IMR-90 (cell line): Measurements from ENCODE around the gene TCAP. TPM values are rescaled to one million over a fixed set of nuclear protein-coding genes. Genes with fewer than 3 reads are reported as not detected.
A peak's percentile ranks its signal among the peaks of the same experiment; 100 is the strongest.

Source experiments
- ATAC-seq: fragments of 200-7000 bp; cut with Tn5 transposase; 2 replicates; pipeline ENCODE4 v1.9.1; 2020; ENCODE audit warnings: low read depth, mild to moderate bottlenecking, moderate library complexity
- BruUV-seq: library from RNA; stranded (reverse); fragments of 400-500 nt; replicated peaks from 2 replicates; lab custom pipeline; 2021; lab: Mats Ljungman, UMichigan
- CTCF ChIA-PET: fragments of 300-600 bp; formaldehyde crosslinking; extraction: SDS; loops from one replicate; lab custom pipeline; 2021; ENCODE audit warnings: antibody characterized with exemption; lab: Yijun Ruan, JAX
- POLR2A ChIA-PET: fragments of 300-600 bp; sonication (Branson Sonifier 250); formaldehyde crosslinking; loops from one replicate; lab custom pipeline; 2022; ENCODE audit warnings: antibody characterized with exemption; ENCODE audit not compliant: unreplicated experiment; lab: Charles Lee
- DNase-seq: peaks from one replicate; pipeline ENCODE4 v3.0.0; 2013
- H2AFZ ChIP-seq: replicated peaks from 2 replicates; pipeline ENCODE3; 2013; ENCODE audit warnings: low read length, mild to moderate bottlenecking; ENCODE audit not compliant: poor library complexity
- H2AK5ac ChIP-seq: 2 replicates; pipeline ENCODE4 v1.6.1; 2013; ENCODE audit warnings: low read depth, low read length, inconsistent platforms
- H2AK9ac ChIP-seq: replicated peaks from 2 replicates; pipeline ENCODE3; 2013; ENCODE audit warnings: mild to moderate bottlenecking, low read depth, low read length, moderate library complexity; ENCODE audit not compliant: poor library complexity
- H2BK120ac ChIP-seq: 2 replicates; pipeline ENCODE4 v1.6.1; 2013; ENCODE audit warnings: low read depth, low read length, inconsistent platforms
- H2BK15ac ChIP-seq: 3 replicates; pipeline ENCODE4 v1.6.1; 2013; ENCODE audit warnings: low read depth, low read length, inconsistent platforms
- H2BK20ac ChIP-seq: 2 replicates; pipeline ENCODE4 v1.6.1; 2013; ENCODE audit warnings: low read depth, mild to moderate bottlenecking, inconsistent platforms, low read length, moderate library complexity
- H2BK5ac ChIP-seq: 2 replicates; pipeline ENCODE4 v1.6.1; 2013; ENCODE audit warnings: mild to moderate bottlenecking, low read depth, low read length, inconsistent platforms; ENCODE audit not compliant: poor library complexity, severe bottlenecking
- H3K14ac ChIP-seq: replicated peaks from 2 replicates; pipeline ENCODE4 v1.6.1; 2013; ENCODE audit warnings: low read depth, low read length, inconsistent platforms
- H3K18ac ChIP-seq: 2 replicates; pipeline ENCODE4 v1.6.1; 2013; ENCODE audit warnings: low read depth, low read length, control low read depth
- H3K23ac ChIP-seq: 2 replicates; pipeline ENCODE4 v1.6.1; 2013; ENCODE audit warnings: low read depth, low read length, inconsistent platforms
- H3K27ac ChIP-seq: 2 replicates; pipeline ENCODE4 v1.5.1; 2013; ENCODE audit warnings: mild to moderate bottlenecking, control low read depth, low read length; ENCODE audit not compliant: insufficient read depth
- H3K27me3 ChIP-seq: 2 replicates; pipeline ENCODE4 v1.6.1; 2013; ENCODE audit warnings: low read length; ENCODE audit not compliant: control insufficient read depth, insufficient read depth
- H3K36me3 ChIP-seq: 2 replicates; pipeline ENCODE4 v1.6.1; 2013; ENCODE audit warnings: low read length, mixed read lengths; ENCODE audit not compliant: control insufficient read depth, insufficient read depth
- H3K4ac ChIP-seq: 2 replicates; pipeline ENCODE4 v1.6.1; 2013; ENCODE audit warnings: low read depth, low read length, inconsistent platforms
- H3K4me1 ChIP-seq: 2 replicates; pipeline ENCODE4 v1.6.1; 2013; ENCODE audit warnings: low read length, mixed read lengths; ENCODE audit not compliant: control insufficient read depth, insufficient read depth
- H3K4me2 ChIP-seq: 2 replicates; pipeline ENCODE4 v1.6.1; 2013; ENCODE audit warnings: low read depth, mild to moderate bottlenecking, control low read depth, low read length, moderate library complexity
- H3K4me3 ChIP-seq: 2 replicates; pipeline ENCODE4 v1.5.1; 2013; ENCODE audit warnings: low read depth, mild to moderate bottlenecking, control low read depth, low read length, moderate library complexity; ENCODE audit not compliant: insufficient read depth
- H3K56ac ChIP-seq: 2 replicates; pipeline ENCODE4 v1.6.1; 2013; ENCODE audit warnings: low read length, inconsistent platforms; ENCODE audit not compliant: insufficient read depth; ENCODE audit errors: extremely low read depth
- H3K79me1 ChIP-seq, 2 experiments: 2 replicates each; pipeline ENCODE4 v1.6.1; 2013; ENCODE audit warnings: low read length in 2 of 2, inconsistent platforms in 1 of 2, low read depth in 1 of 2
- H3K9ac ChIP-seq: 2 replicates; pipeline ENCODE4 v1.6.1; 2013; ENCODE audit warnings: low read depth, low read length, control low read depth
- H3K9me1 ChIP-seq: 2 replicates; pipeline ENCODE4 v1.6.1; 2013; ENCODE audit warnings: low read length, inconsistent platforms; ENCODE audit not compliant: insufficient read depth
- H3K9me3 ChIP-seq: 2 replicates; pipeline ENCODE4 v1.6.1; 2013; ENCODE audit warnings: low read length; ENCODE audit not compliant: control insufficient read depth, insufficient read depth
- H4K20me1 ChIP-seq: 2 replicates; pipeline ENCODE4 v1.6.1; 2013; ENCODE audit warnings: low read length, inconsistent platforms; ENCODE audit not compliant: insufficient read depth
- H4K5ac ChIP-seq: 2 replicates; pipeline ENCODE4 v1.6.1; 2013; ENCODE audit warnings: mild to moderate bottlenecking, low read depth, low read length, control low read depth
- H4K8ac ChIP-seq, 2 experiments: 2 replicates each; pipeline ENCODE4 v1.6.1; 2013; ENCODE audit warnings: low read depth in 2 of 2, low read length in 2 of 2, control low read depth in 1 of 2, inconsistent platforms in 1 of 2
- H4K91ac ChIP-seq: 2 replicates; pipeline ENCODE4 v1.6.1; 2013; ENCODE audit warnings: low read depth, low read length, inconsistent platforms; ENCODE audit not compliant: insufficient read depth
- BHLHE40 ChIP-seq: fragments of 150-350 bp; IDR thresholded peaks from 2 replicates; pipeline ENCODE4 v1.6.1; 2016; ENCODE audit warnings: mild to moderate bottlenecking, low read depth, low read length
- CEBPB ChIP-seq: IDR thresholded peaks from 2 replicates; pipeline ENCODE4 v1.6.1; 2012; ENCODE audit warnings: low read depth, low read length, improper control_type of control experiment
- CHD1 ChIP-seq: IDR thresholded peaks from 2 replicates; pipeline ENCODE4 v1.6.1; 2012; ENCODE audit warnings: low read depth, low read length, improper control_type of control experiment
- FOS ChIP-seq: fragments of 150-350 bp; IDR thresholded peaks from 2 replicates; pipeline ENCODE4 v1.6.1; 2016; ENCODE audit warnings: low read depth, low read length
- MAFK ChIP-seq: IDR thresholded peaks from 2 replicates; pipeline ENCODE4 v1.6.1; 2012; ENCODE audit warnings: low read depth, low read length, improper control_type of control experiment
- MXI1 ChIP-seq: IDR thresholded peaks from 2 replicates; pipeline ENCODE4 v1.6.1; 2012; ENCODE audit warnings: low read depth, mild to moderate bottlenecking, low read length, moderate library complexity, borderline replicate concordance
- NFE2L2 ChIP-seq: fragments of 150-350 bp; IDR thresholded peaks from 2 replicates; pipeline ENCODE4 v1.6.1; 2016; ENCODE audit warnings: low read depth, mild to moderate bottlenecking, low read length
- POLR2A ChIP-seq: IDR thresholded peaks from 2 replicates; pipeline ENCODE4 v1.6.1; 2012; ENCODE audit warnings: mild to moderate bottlenecking, low read depth, low read length
- RAD21 ChIP-seq: IDR thresholded peaks from 2 replicates; pipeline ENCODE4 v1.6.1; 2012; ENCODE audit warnings: low read length, improper control_type of control experiment
- RCOR1 ChIP-seq: IDR thresholded peaks from 2 replicates; pipeline ENCODE4 v1.6.1; 2012; ENCODE audit warnings: mild to moderate bottlenecking, low read length, improper control_type of control experiment; ENCODE audit not compliant: insufficient replicate concordance
- RFX5 ChIP-seq: IDR thresholded peaks from 2 replicates; pipeline ENCODE4 v1.8.0; 2012; ENCODE audit warnings: low read depth, mild to moderate bottlenecking, low read length, moderate library complexity
- SMC3 ChIP-seq: fragments of 150-350 bp; IDR thresholded peaks from 2 replicates; pipeline ENCODE4 v1.6.1; 2016; ENCODE audit warnings: low read depth, mild to moderate bottlenecking, antibody characterized with exemption, low read length, moderate library complexity
- WGBS, 2 experiments: methylation state at CpG; one replicate each; pipeline versions ENCODE4 v1.1.5 to v1.1.7; 2013; ENCODE audit warnings: missing lambda C conversion rate in 2 of 2; ENCODE audit not compliant: insufficient read length in 1 of 2; ENCODE audit errors: extremely low coverage in 2 of 2; 5-methylcytosine and 5-hydroxymethylcytosine counted together
- dilution Hi-C: fragments of 300-500 bp; cut with HindIII; formaldehyde crosslinking; loops from one replicate; pipeline ENCODE4 v1.14.3; 2018; ENCODE audit warnings: low sequenced_read_pairs; ENCODE audit not compliant: unreplicated experiment
- in situ Hi-C: fragments of 300-500 bp; cut with MboI; formaldehyde crosslinking; loops from 3 replicates; pipeline ENCODE4 v1.14.3; 2019; ENCODE audit warnings: low sequenced_read_pairs, inconsistent platforms, mixed read lengths
- intact Hi-C: fragments of 100-400 bp; cut with micrococcal nuclease; formaldehyde crosslinking; loops from 2 replicates; pipeline ENCODE4 v1.10.0; 2022
- polyA plus RNA-seq, 3 experiments: library from polyadenylated mRNA; depleted of rRNA; stranded (reverse); fragments of >200 nt; gene quantifications; 2 replicates each; pipeline ENCODE4 v1.2.3, GENCODE V29; 2012; ENCODE audit warnings: low replicate concordance in 1 of 3
- total RNA-seq: library from RNA; depleted of rRNA; stranded (reverse); fragments of >200 nt; gene quantifications from 2 replicates; pipeline ENCODE4 v1.2.3, GENCODE V29; 2012
- TF ChIP-seq, protein P1 (sequence below): fragments of 150-350 bp; IDR thresholded peaks from 2 replicates; pipeline ENCODE4 v1.6.1; 2016; ENCODE audit warnings: low read depth, mild to moderate bottlenecking, low read length, moderate library complexity, borderline replicate concordance
- TF ChIP-seq, protein P2 (sequence below): conservative IDR thresholded peaks from 2 replicates; pipeline ENCODE4 v1.5.1; 2012; ENCODE audit warnings: mild to moderate bottlenecking, low read depth, low read length, improper control_type of control experiment
- TF ChIP-seq, protein P3 (sequence below): fragments of 150-350 bp; IDR thresholded peaks from 2 replicates; pipeline ENCODE4 v1.6.1; 2017; ENCODE audit warnings: mild to moderate bottlenecking, antibody characterized with exemption, low read length, low read depth

TCAP gene
- total and polyA plus RNA-seq, 2 of the 4 experiments (the other 2 are of a cell fraction) = under 0.01 to 0.21 TPM

DNA sequence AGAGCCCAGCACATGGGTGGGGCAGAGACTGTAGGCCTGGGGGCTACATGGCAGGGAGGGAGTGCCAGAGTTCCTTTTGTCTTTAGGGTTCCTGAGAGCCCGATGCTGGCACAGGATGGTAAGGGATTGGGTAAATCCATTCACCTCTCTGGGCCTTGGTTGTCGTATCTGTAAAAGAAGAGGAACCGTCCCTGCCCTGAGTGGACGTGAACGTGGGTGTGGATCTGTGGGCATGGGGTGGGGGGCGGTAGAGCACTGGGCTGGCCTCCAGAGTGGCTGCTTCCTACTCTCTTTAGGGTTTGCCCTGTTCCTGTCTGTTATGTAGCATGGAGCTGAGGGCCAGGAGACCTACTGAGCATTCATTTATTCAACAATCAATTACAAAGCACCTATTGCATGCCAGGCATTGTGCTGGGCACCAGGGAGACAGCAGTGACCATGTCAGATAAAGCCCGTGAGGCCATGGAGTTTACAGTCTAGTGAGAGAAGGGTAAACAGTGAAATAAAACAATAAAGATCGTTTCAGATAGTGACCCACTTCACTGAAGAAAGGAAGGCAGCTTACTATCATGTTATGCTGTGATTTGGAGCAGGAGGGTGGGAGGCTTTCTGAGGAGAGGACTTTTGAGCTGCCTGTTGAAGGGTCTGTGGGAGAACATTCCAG lies 13.1 kb upstream of the TCAP start:
- H3K23ac ChIP-seq = peak overlapping the region; percentile 17; the same call in 1 of the 2 replicates
- in situ Hi-C loops = no loop called here
- H4K8ac ChIP-seq = no peak overlapping the region
- H3K18ac ChIP-seq = no peak overlapping the region
- no peak overlapping the region for H4K5ac ChIP-seq
- DNase-seq (no peak), ATAC-seq (no peak)
- no peak overlapping the region for H3K27ac ChIP-seq
- H2BK20ac ChIP-seq = no peak overlapping the region
- no peaks in the 10 kb centered on the region for H3K9me3 ChIP-seq
- CTCF ChIA-PET = no interaction called here
- H2BK120ac ChIP-seq = no peak overlapping the region
- peaks cover 6% of the 10 kb centered on the region for H3K36me3 ChIP-seq
- no peak overlapping the region for H2BK15ac ChIP-seq
- no peak overlapping the region for H2AK5ac ChIP-seq
- peaks cover 4% of the 10 kb centered on the region for H3K9me1 ChIP-seq
- intact Hi-C loops = no loop called here
- H3K9ac ChIP-seq = no peak overlapping the region
- WGBS, 2 experiments = 50% methylated on average over 1 of the region's 8 CpGs; no CpG with 5 or more reads in 1 of the 2 experiments
- H3K4ac ChIP-seq = no peak overlapping the region
- H3K4me2 ChIP-seq = no peak overlapping the region
- TF ChIP-seq MXI1 = no peak
- no peak for TF ChIP-seq RFX5
- TF ChIP-seq RAD21 = no peak
- TF ChIP-seq, protein P1, sequence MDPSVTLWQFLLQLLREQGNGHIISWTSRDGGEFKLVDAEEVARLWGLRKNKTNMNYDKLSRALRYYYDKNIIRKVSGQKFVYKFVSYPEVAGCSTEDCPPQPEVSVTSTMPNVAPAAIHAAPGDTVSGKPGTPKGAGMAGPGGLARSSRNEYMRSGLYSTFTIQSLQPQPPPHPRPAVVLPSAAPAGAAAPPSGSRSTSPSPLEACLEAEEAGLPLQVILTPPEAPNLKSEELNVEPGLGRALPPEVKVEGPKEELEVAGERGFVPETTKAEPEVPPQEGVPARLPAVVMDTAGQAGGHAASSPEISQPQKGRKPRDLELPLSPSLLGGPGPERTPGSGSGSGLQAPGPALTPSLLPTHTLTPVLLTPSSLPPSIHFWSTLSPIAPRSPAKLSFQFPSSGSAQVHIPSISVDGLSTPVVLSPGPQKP = no peak
- no peak for TF ChIP-seq SMC3
- TF ChIP-seq, protein P2, sequence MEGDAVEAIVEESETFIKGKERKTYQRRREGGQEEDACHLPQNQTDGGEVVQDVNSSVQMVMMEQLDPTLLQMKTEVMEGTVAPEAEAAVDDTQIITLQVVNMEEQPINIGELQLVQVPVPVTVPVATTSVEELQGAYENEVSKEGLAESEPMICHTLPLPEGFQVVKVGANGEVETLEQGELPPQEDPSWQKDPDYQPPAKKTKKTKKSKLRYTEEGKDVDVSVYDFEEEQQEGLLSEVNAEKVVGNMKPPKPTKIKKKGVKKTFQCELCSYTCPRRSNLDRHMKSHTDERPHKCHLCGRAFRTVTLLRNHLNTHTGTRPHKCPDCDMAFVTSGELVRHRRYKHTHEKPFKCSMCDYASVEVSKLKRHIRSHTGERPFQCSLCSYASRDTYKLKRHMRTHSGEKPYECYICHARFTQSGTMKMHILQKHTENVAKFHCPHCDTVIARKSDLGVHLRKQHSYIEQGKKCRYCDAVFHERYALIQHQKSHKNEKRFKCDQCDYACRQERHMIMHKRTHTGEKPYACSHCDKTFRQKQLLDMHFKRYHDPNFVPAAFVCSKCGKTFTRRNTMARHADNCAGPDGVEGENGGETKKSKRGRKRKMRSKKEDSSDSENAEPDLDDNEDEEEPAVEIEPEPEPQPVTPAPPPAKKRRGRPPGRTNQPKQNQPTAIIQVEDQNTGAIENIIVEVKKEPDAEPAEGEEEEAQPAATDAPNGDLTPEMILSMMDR = no peak
- no peak for TF ChIP-seq MAFK
- TF ChIP-seq, protein P3, sequence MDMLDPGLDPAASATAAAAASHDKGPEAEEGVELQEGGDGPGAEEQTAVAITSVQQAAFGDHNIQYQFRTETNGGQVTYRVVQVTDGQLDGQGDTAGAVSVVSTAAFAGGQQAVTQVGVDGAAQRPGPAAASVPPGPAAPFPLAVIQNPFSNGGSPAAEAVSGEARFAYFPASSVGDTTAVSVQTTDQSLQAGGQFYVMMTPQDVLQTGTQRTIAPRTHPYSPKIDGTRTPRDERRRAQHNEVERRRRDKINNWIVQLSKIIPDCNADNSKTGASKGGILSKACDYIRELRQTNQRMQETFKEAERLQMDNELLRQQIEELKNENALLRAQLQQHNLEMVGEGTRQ = no peak
- TF ChIP-seq RCOR1 = no peak
- no peak for TF ChIP-seq FOS
- TF ChIP-seq CHD1 = no peak
- no peak for TF ChIP-seq BHLHE40
- no peak for TF ChIP-seq CEBPB
- TF ChIP-seq POLR2A = no peak
- no peak for TF ChIP-seq NFE2L2
- H3K79me1 ChIP-seq = peaks cover 16 to 44% of the 10 kb centered on the region in 2 experiments
- no TSS peak for BruUV-seq
- no peak overlapping the region for H2AK9ac ChIP-seq
- no peak overlapping the region for H3K56ac ChIP-seq
- H4K20me1 ChIP-seq = peaks cover 36% of the 10 kb centered on the region
- H2AFZ ChIP-seq = no peak overlapping the region
- peaks cover 3% of the 10 kb centered on the region; the same call in 1 of the 2 replicates for H3K4me1 ChIP-seq
- no peak overlapping the region for H4K91ac ChIP-seq
- H3K14ac ChIP-seq = no peak overlapping the region
- no peak overlapping the region for H3K4me3 ChIP-seq
- POLR2A ChIA-PET = no interaction called here
- H3K27me3 ChIP-seq = no peaks in the 10 kb centered on the region
- dilution Hi-C loops = no loop called here
- no peak overlapping the region for H2BK5ac ChIP-seq
